Transverse colon (tissue), 4 donors: ENCODE measurements around the gene PRELID3B. TPM values are rescaled to one million over a fixed set of nuclear protein-coding genes. Genes with fewer than 3 reads are reported as not detected.
A peak's percentile ranks its signal among the peaks of the same experiment; 100 is the strongest.

Experiments used
- DNase-seq: peaks from one replicate; pipeline ENCODE4 v3.0.0-alpha.2; 2019
- H3K27ac ChIP-seq, 4 donors: fragments of 200-600 bp; sonication (generic); 2 replicates each; pipeline ENCODE4 v1.5.1; 2016 to 2018; ENCODE audit warnings: inconsistent platforms in 4 of 4
- H3K27me3 ChIP-seq: fragments of 200-600 bp; sonication (generic); 2 replicates; pipeline ENCODE4 v1.5.1; 2017; ENCODE audit warnings: inconsistent platforms
- H3K36me3 ChIP-seq, 4 donors: fragments of 200-600 bp; sonication (generic); 2 replicates each; pipeline ENCODE4 v1.5.1; 2017 to 2019; ENCODE audit warnings: inconsistent platforms in 4 of 4
- H3K4me1 ChIP-seq, 4 donors: fragments of 200-600 bp; sonication (generic); 2 replicates each; pipeline ENCODE4 v1.5.1; 2017 to 2020; ENCODE audit warnings: inconsistent platforms in 4 of 4
- H3K4me3 ChIP-seq, 4 donors: fragments of 200-600 bp; sonication (generic); 1 replicate in 1 of 4; 2 replicates in 3 of 4; pipeline versions ENCODE4 v1.5.1 to v1.6.1; 2017 to 2019; ENCODE audit warnings: inconsistent platforms in 4 of 4
- H3K9me3 ChIP-seq, 2 donors: fragments of 200-600 bp; sonication (generic); 2 replicates each; pipeline ENCODE4 v1.5.1; 2017 to 2019; ENCODE audit warnings: inconsistent platforms in 2 of 2
- CTCF ChIP-seq, 5 experiments: fragments of 200-600 bp in 3 of 5; fragments of 450-650 bp in 2 of 5; sonication (generic) in 3 of 5; IDR thresholded peaks; 1 replicate in 2 of 5; 2 replicates in 3 of 5; pipeline ENCODE4 v1.5.1; 2016 to 2017; ENCODE audit warnings: antibody characterized with exemption in 5 of 5, inconsistent platforms in 3 of 5, mild to moderate bottlenecking in 2 of 5, moderate library complexity in 1 of 5
- EP300 ChIP-seq: sonication (generic); formaldehyde crosslinking; IDR thresholded peaks from one replicate; pipeline ENCODE4 v1.6.1; 2017; ENCODE audit warnings: antibody characterized with exemption, low read depth
- POLR2A ChIP-seq: fragments of 450-650 bp; IDR thresholded peaks from one replicate; pipeline ENCODE4 v1.6.1; 2016; ENCODE audit warnings: antibody characterized with exemption, mild to moderate bottlenecking, moderate library complexity
- POLR2AphosphoS5 ChIP-seq, 3 donors: sonication (generic); formaldehyde crosslinking; IDR thresholded peaks; one replicate each; pipeline ENCODE4 v1.6.1; 2016; ENCODE audit warnings: antibody characterized with exemption in 3 of 3
- WGBS, 2 donors: methylation state at CpG; one replicate each; pipeline ENCODE4 v1.1.5; 2018; ENCODE audit warnings: low coverage in 1 of 2; 5-methylcytosine and 5-hydroxymethylcytosine counted together
- in situ Hi-C, 4 donors: fragments of 200-750 bp; cut with MboI; loops; one replicate each; pipeline versions ENCODE4 v1.15.0 to v1.15.1; 2017; ENCODE audit warnings: low sequenced_read_pairs in 3 of 4, low pct_ligation_motif_present in 1 of 4, low pct_unique_long_range_greater_than_20kb in 1 of 4
- intact Hi-C: fragments of 100-400 bp; cut with DNase I; formaldehyde crosslinking; loops from one replicate; pipeline ENCODE4 v1.15.1; 2023; ENCODE audit warnings: low total_unique reads
- total RNA-seq, 4 donors: library from RNA; depleted of rRNA; stranded (reverse); fragments of >200 nt; gene quantifications; one replicate each; pipeline ENCODE4 v1.1.0, GENCODE V29; 2016

The PRELID3B gene
- total RNA-seq, 4 donors from 2014 or later, result 25.3 to 119 (median 67.8) TPM

- WGBS, 2 donors, result 64 to 82% methylated on average over 1 of the region's 1 CpG
- Histone ChIP-seq H3K4me1 (peaks cover 0 to 26% (median 9%) of the 10 kb centered on the region in 4 donors), H3K27ac (no peak overlapping the region)
Observed at GRCh38 chr20:59050437-59050836, 7.9 kb upstream of the PRELID3B start.

GRCh38 chr20:59048681-59049030 lies 6.1 kb upstream of the PRELID3B start:
- TF ChIP-seq POLR2A, result no peak
- no peak for TF ChIP-seq CTCF (IDR thresholded peaks at IDR 0.05)
- TF ChIP-seq EP300, result no peak
- no peak for TF ChIP-seq POLR2AphosphoS5 (IDR thresholded peaks at IDR 0.05)
- Histone ChIP-seq H3K9me3 (no peaks in the 10 kb centered on the region), H3K4me3 (no peak overlapping the region), H3K4me1 (peaks cover 0 to 26% (median 10%) of the 10 kb centered on the region in 4 donors), H3K27me3 (no peaks in the 10 kb centered on the region), H3K36me3 (no peaks in the 10 kb centered on the region), H3K27ac (peak overlapping the region; percentile 67 to 77 (median 72))
- WGBS, 2 donors, result 76 to 80% methylated on average over 2 of the region's 2 CpGs
- intact Hi-C loops (no loop called here), in situ Hi-C loops (loop anchor here in 1 of 4 donors (25.0 kb wide), 1 partner anchor 386 kb away; the partner anchor contains the start of gene STX16)
- DNase-seq, result no peak

More at GRCh38 chr20:59050437-59050836, 7.9 kb upstream of the PRELID3B start:
- no peak for DNase-seq
- no peaks in the 10 kb centered on the region for H3K36me3 ChIP-seq
- in situ Hi-C loops (no loop called here), intact Hi-C loops (no loop called here)
- H3K9me3 ChIP-seq, result no peaks in the 10 kb centered on the region
- H3K27me3 ChIP-seq, result no peaks in the 10 kb centered on the region
- no peak overlapping the region for H3K4me3 ChIP-seq
- TF ChIP-seq CTCF (IDR thresholded peaks at IDR 0.05) (no peak), POLR2A (no peak)

- H3K36me3 ChIP-seq, result no peaks in the 10 kb centered on the region
- H3K9me3 ChIP-seq, result no peaks in the 10 kb centered on the region
- H3K4me3 ChIP-seq, result no peak overlapping the region
- H3K27me3 ChIP-seq, result no peaks in the 10 kb centered on the region
- H3K4me1 ChIP-seq, result peaks cover 5 to 30% (median 14%) of the 10 kb centered on the region in 4 donors
- DNase-seq, result peak; percentile 63
- peak overlapping the region; percentile 67 to 77 (median 72) for H3K27ac ChIP-seq
- intact Hi-C loops (no loop called here), in situ Hi-C loops (loop anchor here in 1 of 4 donors (25.0 kb wide), 1 partner anchor 386 kb away; the partner anchor contains the start of gene STX16)
- TF ChIP-seq CTCF (IDR thresholded peaks at IDR 0.05) (no peak), POLR2A (peak; percentile 48), POLR2AphosphoS5 (IDR thresholded peaks at IDR 0.05) (peak; percentile 39 to 87 (median 81)), EP300 (peak; percentile 74)
- 38 to 46% methylated on average over 4 to 5 of the region's 5 CpGs for WGBS, 2 donors
Observed at GRCh38 chr20:59047938-59048680, 5.5 kb upstream of the PRELID3B start.

GRCh38 chr20:59046862-59047261 lies 4.3 kb upstream of the PRELID3B start:
- peaks cover 6 to 32% (median 17%) of the 10 kb centered on the region in 4 donors for H3K4me1 ChIP-seq
- peak overlapping the region in 3 of 4 donors; percentile 67 to 73 (median 70) for H3K27ac ChIP-seq
- in situ Hi-C loops (loop anchor here in 1 of 4 donors (25.0 kb wide), 1 partner anchor 385 kb away; the partner anchor contains the start of gene STX16), intact Hi-C loops (no loop called here)
- H3K27me3 ChIP-seq, result no peaks in the 10 kb centered on the region
- H3K9me3 ChIP-seq, result no peaks in the 10 kb centered on the region
- TF ChIP-seq POLR2AphosphoS5 (IDR thresholded peaks at IDR 0.05), result no peak
- TF ChIP-seq POLR2A, result no peak
- no peak for TF ChIP-seq CTCF (IDR thresholded peaks at IDR 0.05)
- no peak for TF ChIP-seq EP300
- 92 to 93% methylated on average over 1 to 3 of the region's 3 CpGs for WGBS, 2 donors
- no peaks in the 10 kb centered on the region for H3K36me3 ChIP-seq
- no peak for DNase-seq
- H3K4me3 ChIP-seq, result no peak overlapping the region
